NT2/D1 (cell line): ENCODE measurements around the gene SPOUT1.

Experiments used
- YY1 ChIP-seq: IDR thresholded peaks from 2 replicates; pipeline ENCODE4 v1.6.1; 2011; ENCODE audit not compliant: insufficient read length, insufficient read depth
- ZNF274 ChIP-seq: IDR thresholded peaks from 2 replicates; pipeline ENCODE4 v1.6.1; 2011; ENCODE audit warnings: mild to moderate bottlenecking, low read depth, low read length

GRCh38 chr9:128774804-128775203 is 54.8 kb downstream of the SPOUT1 start:
- TF ChIP-seq ZNF274 (no peak), YY1 (no peak)
